Mesothelial cell of epicardium (in vitro differentiated cells): ENCODE data around the gene LIF. TPM values are rescaled to one million over a fixed set of nuclear protein-coding genes. Genes with fewer than 3 reads are reported as not detected.
"Not testable (repeated sequence)": the region's sequence is repeated elsewhere in the genome, so short reads cannot be mapped to it uniquely, and the experiment has no call there.

Experiments used
- DNase-seq, 2 experiments: peaks; one replicate each; pipeline ENCODE4 v3.0.0; 2021; ENCODE audit warnings: low spot score in 2 of 2; ENCODE audit not compliant: unreplicated experiment in 2 of 2
- H3K27ac Mint-ChIP-seq: 2 replicates; pipeline ENCODE4 v1.8.0; 2021; ENCODE audit warnings: mixed read lengths
- H3K27me3 Mint-ChIP-seq: 2 replicates; pipeline ENCODE4 v1.8.0; 2021; ENCODE audit warnings: low read depth, mixed read lengths
- H3K36me3 Mint-ChIP-seq: 2 replicates; pipeline ENCODE4 v1.8.0; 2021; ENCODE audit warnings: mixed read lengths
- H3K4me1 Mint-ChIP-seq: 2 replicates; pipeline ENCODE4 v1.8.0; 2021; ENCODE audit warnings: mixed read lengths
- H3K4me3 Mint-ChIP-seq: 2 replicates; pipeline ENCODE4 v1.8.0; 2021; ENCODE audit warnings: mild to moderate bottlenecking, moderate library complexity, mixed read lengths
- H3K9me3 Mint-ChIP-seq: 2 replicates; pipeline ENCODE4 v1.8.0; 2021; ENCODE audit warnings: mixed read lengths
- total RNA-seq: library from RNA; stranded (reverse); gene quantifications from 3 replicates; pipeline ENCODE4 v1.2.1, GENCODE V29; 2021
- TF ChIP-seq, protein P1 (sequence below): fragments of 200-600 bp; sonication (generic); IDR thresholded peaks from one replicate; pipeline ENCODE4 v1.5.0; 2021; ENCODE audit warnings: antibody characterized with exemption; ENCODE audit not compliant: unreplicated experiment

Gene LIF
- total RNA-seq, 1 donor from 2014 or later = 15.8 TPM

DNA sequence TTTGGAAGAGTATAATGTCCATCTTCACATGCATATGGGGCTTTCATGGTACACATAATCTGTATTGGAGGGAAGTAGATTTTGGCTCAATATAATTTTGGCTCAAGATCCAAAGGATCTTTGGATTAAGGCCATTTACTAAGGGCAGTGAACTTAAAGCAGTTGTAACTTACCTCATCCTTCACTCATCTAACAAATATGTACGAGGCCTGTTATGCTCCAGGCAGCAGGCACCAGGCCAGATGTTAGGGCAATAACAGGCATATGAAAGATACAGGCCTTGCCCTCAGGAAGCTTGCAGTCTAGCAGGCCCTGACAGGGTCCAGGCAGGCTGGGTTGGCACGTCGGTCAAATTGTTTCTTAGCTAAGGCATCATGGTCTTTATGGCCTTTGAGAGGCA lies 44.6 kb downstream of the LIF start:
- TF ChIP-seq, protein P1, sequence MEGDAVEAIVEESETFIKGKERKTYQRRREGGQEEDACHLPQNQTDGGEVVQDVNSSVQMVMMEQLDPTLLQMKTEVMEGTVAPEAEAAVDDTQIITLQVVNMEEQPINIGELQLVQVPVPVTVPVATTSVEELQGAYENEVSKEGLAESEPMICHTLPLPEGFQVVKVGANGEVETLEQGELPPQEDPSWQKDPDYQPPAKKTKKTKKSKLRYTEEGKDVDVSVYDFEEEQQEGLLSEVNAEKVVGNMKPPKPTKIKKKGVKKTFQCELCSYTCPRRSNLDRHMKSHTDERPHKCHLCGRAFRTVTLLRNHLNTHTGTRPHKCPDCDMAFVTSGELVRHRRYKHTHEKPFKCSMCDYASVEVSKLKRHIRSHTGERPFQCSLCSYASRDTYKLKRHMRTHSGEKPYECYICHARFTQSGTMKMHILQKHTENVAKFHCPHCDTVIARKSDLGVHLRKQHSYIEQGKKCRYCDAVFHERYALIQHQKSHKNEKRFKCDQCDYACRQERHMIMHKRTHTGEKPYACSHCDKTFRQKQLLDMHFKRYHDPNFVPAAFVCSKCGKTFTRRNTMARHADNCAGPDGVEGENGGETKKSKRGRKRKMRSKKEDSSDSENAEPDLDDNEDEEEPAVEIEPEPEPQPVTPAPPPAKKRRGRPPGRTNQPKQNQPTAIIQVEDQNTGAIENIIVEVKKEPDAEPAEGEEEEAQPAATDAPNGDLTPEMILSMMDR = no peak
- Mint-ChIP-seq H3K27ac (peak overlapping the region; percentile 99), H3K9me3 (peaks cover 8% of the 10 kb centered on the region), H3K36me3 (peaks cover 1% of the 10 kb centered on the region), H3K4me3 (no peak overlapping the region), H3K27me3 (no peaks in the 10 kb centered on the region), H3K4me1 (peaks cover 59% of the 10 kb centered on the region)
- peak in 1 of 2 experiments; percentile 19 for DNase-seq

GRCh38 chr22:30200905-30201304 lies 45.7 kb downstream of the LIF start:
- not testable (repeated sequence) for H3K9me3 Mint-ChIP-seq, H3K36me3 Mint-ChIP-seq, H3K27me3 Mint-ChIP-seq, H3K4me3 Mint-ChIP-seq
- H3K4me1 Mint-ChIP-seq = peaks cover 62% of the 10 kb centered on the region
- peak overlapping the region; percentile 62 for H3K27ac Mint-ChIP-seq
- DNase-seq = peak in 1 of 2 experiments; percentile 21

DNA sequence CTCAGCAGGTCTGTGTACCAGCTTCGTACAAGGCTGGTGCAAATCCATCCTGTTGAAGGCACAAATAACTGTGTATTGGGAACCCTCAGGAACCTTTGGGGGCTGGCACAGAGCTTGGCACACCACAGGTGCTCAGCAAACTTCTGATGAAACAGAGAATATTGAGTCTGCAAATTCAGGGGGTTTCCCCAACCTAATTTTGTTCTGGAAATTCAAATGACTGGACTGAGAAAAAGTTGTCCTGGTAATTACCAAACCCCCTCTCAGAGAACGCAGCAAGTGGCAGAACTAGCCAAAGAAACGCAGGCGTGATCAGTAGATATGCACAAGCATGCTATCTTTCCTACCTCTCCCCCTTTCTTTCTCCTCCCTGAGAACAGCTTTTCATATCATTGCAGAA lies 47.6 kb downstream of the LIF start:
- Mint-ChIP-seq H3K36me3 (peaks cover 1% of the 10 kb centered on the region), H3K27ac (peak overlapping the region; percentile 65), H3K9me3 (peaks cover 8% of the 10 kb centered on the region), H3K27me3 (no peaks in the 10 kb centered on the region), H3K4me1 (peaks cover 63% of the 10 kb centered on the region), H3K4me3 (no peak overlapping the region)
- TF ChIP-seq, protein P1 = no peak
- DNase-seq = no peak

- Mint-ChIP-seq H3K9me3 (peaks cover 8% of the 10 kb centered on the region), H3K27me3 (no peaks in the 10 kb centered on the region), H3K4me3 (no peak overlapping the region), H3K27ac (peak overlapping the region; percentile 65), H3K4me1 (peaks cover 57% of the 10 kb centered on the region), H3K36me3 (peaks cover 1% of the 10 kb centered on the region)
- no peak for DNase-seq
- TF ChIP-seq, protein P1 = no peak
Measured at GRCh38 chr22:30198152-30198825, 48.3 kb downstream of the LIF start.

DNA sequence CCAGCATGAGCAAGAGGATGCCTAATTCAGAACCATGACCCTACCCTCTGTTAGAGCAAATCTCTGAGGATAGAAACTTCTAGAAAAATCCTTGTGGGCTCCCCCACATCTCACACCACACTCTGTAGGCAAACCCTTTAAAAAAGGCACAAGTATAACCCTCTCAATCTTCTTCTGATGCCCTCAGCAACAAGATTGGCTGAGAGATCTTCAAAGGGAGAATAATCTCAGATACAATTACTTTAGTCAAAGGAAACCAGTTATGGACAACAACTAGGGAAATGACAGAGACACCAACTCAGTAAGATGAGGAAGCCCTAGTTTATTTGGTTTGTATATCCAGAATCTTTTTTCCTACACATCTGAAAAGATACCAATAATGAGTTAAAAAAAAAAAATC lies 49.2 kb downstream of the LIF start:
- DNase-seq = no peak
- Mint-ChIP-seq H3K4me3 (no peak overlapping the region), H3K36me3 (peaks cover 1% of the 10 kb centered on the region), H3K9me3 (peaks cover 8% of the 10 kb centered on the region), H3K27ac (peak overlapping the region; percentile 99), H3K27me3 (no peaks in the 10 kb centered on the region), H3K4me1 (peaks cover 51% of the 10 kb centered on the region)
- TF ChIP-seq, protein P1 = no peak

- TF ChIP-seq, protein P1 = no peak
- H3K4me1 Mint-ChIP-seq = peaks cover 49% of the 10 kb centered on the region
- H3K9me3 Mint-ChIP-seq = peaks cover 3% of the 10 kb centered on the region
- peaks cover 1% of the 10 kb centered on the region for H3K36me3 Mint-ChIP-seq
- H3K27me3 Mint-ChIP-seq = no peaks in the 10 kb centered on the region
- H3K4me3 Mint-ChIP-seq = peak overlapping the region; percentile 49
- peak overlapping the region; percentile 99 for H3K27ac Mint-ChIP-seq
- no peak for DNase-seq
Measured at GRCh38 chr22:30196880-30197336, 49.7 kb downstream of the LIF start.
